22Rv1 (cell line): ENCODE results near the gene INSYN2A.
A peak's percentile ranks its signal among the peaks of the same experiment; 100 is the strongest.

ENCODE experiments used
- H3K27ac ChIP-seq: fragments of 450-650 bp; 2 replicates; pipeline ENCODE4 v1.5.1; 2017
- ZFX ChIP-seq: fragments of 450-650 bp; IDR thresholded peaks from 2 replicates; pipeline ENCODE4 v1.6.1; 2017; ENCODE audit warnings: antibody characterized with exemption, borderline replicate concordance
- TF ChIP-seq, protein P1 (sequence below): fragments of 450-650 bp; IDR thresholded peaks from 2 replicates; pipeline ENCODE4 v1.5.1; 2017; ENCODE audit warnings: mild to moderate bottlenecking

The INSYN2A gene

GRCh38 chr10:127174866-127175265, 21.5 kb downstream of the INSYN2A start:
- no peak for TF ChIP-seq ZFX
- TF ChIP-seq, protein P1, sequence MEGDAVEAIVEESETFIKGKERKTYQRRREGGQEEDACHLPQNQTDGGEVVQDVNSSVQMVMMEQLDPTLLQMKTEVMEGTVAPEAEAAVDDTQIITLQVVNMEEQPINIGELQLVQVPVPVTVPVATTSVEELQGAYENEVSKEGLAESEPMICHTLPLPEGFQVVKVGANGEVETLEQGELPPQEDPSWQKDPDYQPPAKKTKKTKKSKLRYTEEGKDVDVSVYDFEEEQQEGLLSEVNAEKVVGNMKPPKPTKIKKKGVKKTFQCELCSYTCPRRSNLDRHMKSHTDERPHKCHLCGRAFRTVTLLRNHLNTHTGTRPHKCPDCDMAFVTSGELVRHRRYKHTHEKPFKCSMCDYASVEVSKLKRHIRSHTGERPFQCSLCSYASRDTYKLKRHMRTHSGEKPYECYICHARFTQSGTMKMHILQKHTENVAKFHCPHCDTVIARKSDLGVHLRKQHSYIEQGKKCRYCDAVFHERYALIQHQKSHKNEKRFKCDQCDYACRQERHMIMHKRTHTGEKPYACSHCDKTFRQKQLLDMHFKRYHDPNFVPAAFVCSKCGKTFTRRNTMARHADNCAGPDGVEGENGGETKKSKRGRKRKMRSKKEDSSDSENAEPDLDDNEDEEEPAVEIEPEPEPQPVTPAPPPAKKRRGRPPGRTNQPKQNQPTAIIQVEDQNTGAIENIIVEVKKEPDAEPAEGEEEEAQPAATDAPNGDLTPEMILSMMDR: no peak

GRCh38 chr10:127168261-127168660, 28.1 kb downstream of the INSYN2A start:
- H3K27ac ChIP-seq: no peak overlapping the region
- TF ChIP-seq ZFX: no peak
- TF ChIP-seq, protein P1: no peak

More at GRCh38 chr10:127174866-127175265, 21.5 kb downstream of the INSYN2A start:
- no peak overlapping the region for H3K27ac ChIP-seq

DNA sequence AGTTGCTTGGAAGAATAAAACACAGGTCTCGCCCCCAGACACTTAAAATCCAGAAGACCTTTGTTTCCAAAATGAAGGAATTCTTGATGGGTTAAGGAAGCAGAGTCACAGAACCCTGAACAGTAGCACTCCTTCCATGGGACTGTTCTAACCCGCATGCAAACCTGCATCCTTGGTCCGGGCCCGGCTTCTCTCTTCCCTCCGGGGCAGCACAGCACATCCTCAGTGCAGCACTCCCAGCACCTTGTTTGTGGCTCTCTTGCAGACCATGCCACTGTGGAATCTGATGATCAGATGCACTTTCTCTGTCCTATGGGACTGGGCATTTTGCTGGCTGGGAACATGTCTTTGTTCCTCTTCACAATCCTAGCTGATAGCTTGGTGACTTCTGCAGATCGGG, 33.5 kb downstream of the INSYN2A start:
- H3K27ac ChIP-seq: no peak overlapping the region
- no peak for TF ChIP-seq ZFX
- TF ChIP-seq, protein P1: no peak

DNA sequence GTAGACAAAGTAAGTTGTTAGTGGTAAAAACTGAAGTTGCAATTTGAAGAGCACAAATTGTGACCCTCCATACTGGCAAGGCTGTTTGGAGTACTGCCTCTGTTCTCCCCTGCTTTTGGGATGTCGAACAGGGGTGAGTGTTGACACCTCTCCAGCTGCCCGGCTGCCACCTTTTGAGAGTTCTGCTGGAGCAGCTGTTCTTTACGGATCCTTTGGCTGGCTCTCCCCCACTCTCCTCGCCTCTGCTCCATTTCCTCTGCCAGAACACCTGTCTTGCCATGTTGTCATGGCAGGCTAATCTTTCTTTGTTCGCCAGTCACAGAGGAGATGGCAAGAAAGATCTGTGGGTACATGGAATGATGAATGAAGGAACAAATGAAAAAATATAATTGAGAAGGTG, 34.9 kb downstream of the INSYN2A start:
- H3K27ac ChIP-seq: no peak overlapping the region
- TF ChIP-seq ZFX: no peak
- TF ChIP-seq, protein P1: no peak

GRCh38 chr10:127159648-127160245, 36.6 kb downstream of the INSYN2A start:
- no peak overlapping the region for H3K27ac ChIP-seq

GRCh38 chr10:127158662-127159061, 37.7 kb downstream of the INSYN2A start:
- H3K27ac ChIP-seq: no peak overlapping the region; the same call in 1 of the 2 replicates
- TF ChIP-seq ZFX: no peak
- TF ChIP-seq, protein P1: no peak

More at GRCh38 chr10:127159648-127160245, 36.6 kb downstream of the INSYN2A start:
- TF ChIP-seq ZFX: no peak

GRCh38 chr10:127157506-127158200, 38.7 kb downstream of the INSYN2A start:
- H3K27ac ChIP-seq: peak overlapping the region; percentile 6; the same call in 1 of the 2 replicates

More at GRCh38 chr10:127157506-127158200, 38.7 kb downstream of the INSYN2A start:
- TF ChIP-seq, protein P1: no peak
- no peak for TF ChIP-seq ZFX
